DOHH2 (cell line): ENCODE results near the gene IFIH1.
A peak's percentile ranks its signal among the peaks of the same experiment; 100 is the strongest.

Experiments
- H3F3A ChIP-seq: fragments of 200-600 bp; sonication (generic), shearing (Covaris generic); 2 replicates; pipeline ENCODE4 v1.6.0; 2016; ENCODE audit warnings: antibody characterized with exemption, mild to moderate bottlenecking; ENCODE audit not compliant: control insufficient read depth, insufficient read depth
- H3K27ac ChIP-seq: fragments of 200-600 bp; sonication (generic); 2 replicates; pipeline ENCODE4 v1.5.1; 2014; ENCODE audit warnings: low read depth, mild to moderate bottlenecking, low read length, moderate library complexity
- H3K27me3 ChIP-seq: fragments of 200-600 bp; sonication (generic); 2 replicates; pipeline ENCODE4 v1.6.1; 2014; ENCODE audit warnings: mild to moderate bottlenecking, low read length, mixed read lengths; ENCODE audit not compliant: control insufficient read depth
- H3K36me3 ChIP-seq: fragments of 200-600 bp; sonication (generic); 2 replicates; pipeline ENCODE4 v1.6.1; 2014; ENCODE audit warnings: mild to moderate bottlenecking, low read length, moderate library complexity, mixed read lengths; ENCODE audit not compliant: control insufficient read depth
- H3K4me1 ChIP-seq: fragments of 200-600 bp; sonication (generic); 2 replicates; pipeline ENCODE4 v1.6.1; 2014; ENCODE audit warnings: mild to moderate bottlenecking, low read length, mixed read lengths; ENCODE audit not compliant: control insufficient read depth
- H3K4me2 ChIP-seq: fragments of 200-600 bp; sonication (generic); 2 replicates; pipeline ENCODE4 v1.6.0; 2014; ENCODE audit warnings: mild to moderate bottlenecking, low read length, moderate library complexity
- H3K4me3 ChIP-seq: fragments of 200-600 bp; sonication (generic); 2 replicates; pipeline ENCODE4 v1.5.1; 2014; ENCODE audit warnings: mild to moderate bottlenecking, low read length, mixed read lengths
- H3K79me2 ChIP-seq: fragments of 200-600 bp; sonication (generic); 2 replicates; pipeline ENCODE4 v1.6.1; 2014; ENCODE audit warnings: mild to moderate bottlenecking, low read length, mixed read lengths; ENCODE audit not compliant: control insufficient read depth
- H3K9me2 ChIP-seq: fragments of 200-600 bp; sonication (generic); replicated peaks from 2 replicates; pipeline ENCODE4 v1.6.1; 2014; ENCODE audit warnings: mild to moderate bottlenecking, low read length, mixed read lengths; ENCODE audit not compliant: control insufficient read depth
- H3K9me3 ChIP-seq: fragments of 200-600 bp; sonication (generic); 2 replicates; pipeline ENCODE4 v1.6.1; 2014; ENCODE audit warnings: antibody characterized with exemption, low read length, mixed read lengths; ENCODE audit not compliant: control insufficient read depth, insufficient read depth
- H4K20me1 ChIP-seq: fragments of 200-600 bp; sonication (generic); 2 replicates; pipeline ENCODE4 v1.6.0; 2014; ENCODE audit warnings: low read depth, mild to moderate bottlenecking, antibody characterized with exemption, low read length, moderate library complexity; ENCODE audit not compliant: control insufficient read depth, insufficient read depth
- EZH2phosphoT487 ChIP-seq: fragments of 200-600 bp; sonication (generic); IDR thresholded peaks from 2 replicates; pipeline ENCODE4 v1.6.1; 2017; ENCODE audit warnings: borderline replicate concordance, mild to moderate bottlenecking, antibody characterized with exemption, low read length, moderate library complexity, mixed read lengths
- TF ChIP-seq, protein P1 (sequence below): fragments of 200-600 bp; sonication (generic); IDR thresholded peaks from one replicate; pipeline ENCODE4 v1.5.1; 2014; ENCODE audit warnings: antibody characterized with exemption, mild to moderate bottlenecking, low read depth, low read length; ENCODE audit not compliant: poor library complexity, severe bottlenecking

Gene IFIH1

DNA sequence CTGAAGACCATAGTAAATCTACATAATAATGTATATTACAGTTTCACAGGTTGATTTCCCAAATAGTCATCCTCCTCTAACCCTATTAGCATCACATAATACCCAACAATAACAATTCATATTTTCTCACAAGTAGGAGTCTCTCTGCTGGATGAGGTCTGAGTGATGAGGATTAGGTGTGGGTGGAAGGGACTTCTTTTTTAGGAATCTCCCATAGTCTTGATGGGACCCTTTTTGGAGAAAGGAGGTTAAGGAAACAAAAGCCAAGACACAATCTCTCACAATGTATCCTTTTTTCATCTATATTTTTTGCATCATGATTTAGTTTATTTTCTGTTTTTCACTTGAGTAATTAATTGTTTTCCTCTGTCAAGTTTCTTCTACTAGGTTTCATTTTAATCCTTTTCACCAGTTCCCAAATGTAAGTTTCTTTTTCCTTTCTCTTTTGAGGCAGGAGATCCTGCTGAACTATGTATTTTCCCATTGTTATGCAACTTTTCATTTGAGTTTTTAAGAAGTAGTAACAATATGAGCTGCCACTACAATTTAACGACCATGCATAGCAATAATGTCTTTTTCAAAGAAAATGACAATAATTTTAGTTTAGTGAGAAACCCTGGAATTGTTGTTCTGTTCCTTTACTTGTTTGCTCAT is 2.5 kb upstream of the IFIH1 start:
- H3K79me2 ChIP-seq, result no peaks in the 10 kb centered on the region
- no peaks in the 10 kb centered on the region for H3K36me3 ChIP-seq
- no peaks in the 10 kb centered on the region for H3K9me3 ChIP-seq
- H3K27me3 ChIP-seq, result 0 out of 2 replicates have a peak, but pooled peaks cover 3% of the 10 kb centered on the region
- H4K20me1 ChIP-seq, result no peaks in the 10 kb centered on the region
- H3F3A ChIP-seq, result no peaks in the 10 kb centered on the region
- no peaks in the 10 kb centered on the region for H3K9me2 ChIP-seq
- peaks cover 18% of the 10 kb centered on the region for H3K4me1 ChIP-seq
- H3K4me2 ChIP-seq, result no peak overlapping the region
- TF ChIP-seq, protein P1, sequence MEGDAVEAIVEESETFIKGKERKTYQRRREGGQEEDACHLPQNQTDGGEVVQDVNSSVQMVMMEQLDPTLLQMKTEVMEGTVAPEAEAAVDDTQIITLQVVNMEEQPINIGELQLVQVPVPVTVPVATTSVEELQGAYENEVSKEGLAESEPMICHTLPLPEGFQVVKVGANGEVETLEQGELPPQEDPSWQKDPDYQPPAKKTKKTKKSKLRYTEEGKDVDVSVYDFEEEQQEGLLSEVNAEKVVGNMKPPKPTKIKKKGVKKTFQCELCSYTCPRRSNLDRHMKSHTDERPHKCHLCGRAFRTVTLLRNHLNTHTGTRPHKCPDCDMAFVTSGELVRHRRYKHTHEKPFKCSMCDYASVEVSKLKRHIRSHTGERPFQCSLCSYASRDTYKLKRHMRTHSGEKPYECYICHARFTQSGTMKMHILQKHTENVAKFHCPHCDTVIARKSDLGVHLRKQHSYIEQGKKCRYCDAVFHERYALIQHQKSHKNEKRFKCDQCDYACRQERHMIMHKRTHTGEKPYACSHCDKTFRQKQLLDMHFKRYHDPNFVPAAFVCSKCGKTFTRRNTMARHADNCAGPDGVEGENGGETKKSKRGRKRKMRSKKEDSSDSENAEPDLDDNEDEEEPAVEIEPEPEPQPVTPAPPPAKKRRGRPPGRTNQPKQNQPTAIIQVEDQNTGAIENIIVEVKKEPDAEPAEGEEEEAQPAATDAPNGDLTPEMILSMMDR, result no peak
- no peak for TF ChIP-seq EZH2phosphoT487
- no peak overlapping the region for H3K4me3 ChIP-seq
- no peak overlapping the region for H3K27ac ChIP-seq

DNA sequence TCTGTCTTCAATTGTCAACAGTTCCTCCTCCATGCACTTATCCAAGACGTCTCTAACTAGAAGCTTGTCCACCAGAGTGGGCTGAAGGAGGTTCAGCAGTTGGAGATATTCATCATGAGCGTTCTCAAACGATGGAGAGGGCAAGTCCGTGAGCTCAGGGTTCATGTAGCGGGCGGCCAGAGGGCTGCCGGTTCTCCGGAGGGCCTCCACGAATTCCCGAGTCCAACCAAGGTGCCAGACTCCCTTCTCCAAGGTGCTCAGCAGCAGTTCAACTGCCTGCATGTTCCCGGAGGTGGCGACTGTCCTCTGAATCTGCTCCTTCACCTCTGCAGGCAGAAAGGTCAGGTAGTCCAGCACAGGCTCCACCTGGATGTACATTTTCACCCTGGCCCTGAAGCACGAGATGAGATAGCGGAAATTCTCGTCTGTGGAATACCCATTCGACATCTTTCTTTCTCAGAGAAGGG is 590 bp downstream of the IFIH1 start:
- TF ChIP-seq EZH2phosphoT487, result no peak
- TF ChIP-seq, protein P1, result no peak
- H3F3A ChIP-seq, result no peaks in the 10 kb centered on the region
- peak overlapping the region; percentile 72 for H3K4me2 ChIP-seq
- no peaks in the 10 kb centered on the region for H3K9me3 ChIP-seq
- H3K27ac ChIP-seq, result no peak overlapping the region
- no peaks in the 10 kb centered on the region for H3K36me3 ChIP-seq
- H3K79me2 ChIP-seq, result no peaks in the 10 kb centered on the region
- peaks cover 6% of the 10 kb centered on the region; the same call in 1 of the 2 replicates for H3K27me3 ChIP-seq
- H3K4me3 ChIP-seq, result peak overlapping the region; percentile 74
- peaks cover 18% of the 10 kb centered on the region for H3K4me1 ChIP-seq
- H3K9me2 ChIP-seq, result no peaks in the 10 kb centered on the region
- H4K20me1 ChIP-seq, result no peaks in the 10 kb centered on the region

DNA sequence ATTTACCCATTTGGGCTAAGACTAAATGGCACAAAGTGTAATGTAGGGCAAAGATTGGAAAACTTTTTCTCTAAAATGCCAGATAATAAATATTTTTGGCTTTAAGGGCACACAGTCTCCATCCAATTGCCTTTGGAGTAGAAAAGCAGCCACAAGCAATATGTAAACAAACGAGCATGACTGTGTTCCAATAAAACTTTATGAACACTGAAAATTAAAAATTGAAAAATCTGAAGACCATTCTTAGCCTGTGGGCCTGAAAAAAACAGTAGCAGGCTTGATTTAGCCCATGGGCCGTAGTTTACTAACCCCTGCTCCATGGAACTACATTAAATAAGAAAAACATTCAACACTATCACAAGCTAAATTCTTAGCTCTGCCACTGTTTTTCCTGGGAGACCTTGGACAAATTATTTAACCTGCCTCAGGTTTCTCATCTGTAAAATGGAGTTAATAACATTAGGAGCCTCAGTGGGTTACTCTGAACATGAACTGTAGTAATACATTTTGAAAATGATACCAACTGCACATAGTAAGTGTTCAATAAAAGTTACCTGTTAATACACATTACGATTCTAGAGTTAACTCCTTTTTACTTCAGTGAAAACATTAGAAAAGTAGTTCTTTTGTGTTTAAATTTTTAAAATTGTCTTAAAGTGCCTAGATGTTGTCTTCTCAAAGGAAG is 1.3 kb downstream of the IFIH1 start:
- Histone ChIP-seq H3K9me3 (no peaks in the 10 kb centered on the region), H3K27me3 (peaks cover 6% of the 10 kb centered on the region; the same call in 1 of the 2 replicates), H3K4me2 (peak overlapping the region; percentile 72), H4K20me1 (no peaks in the 10 kb centered on the region), H3K9me2 (no peaks in the 10 kb centered on the region), H3K4me3 (peak overlapping the region; percentile 74), H3K36me3 (no peaks in the 10 kb centered on the region), H3K4me1 (peaks cover 18% of the 10 kb centered on the region), H3K27ac (no peak overlapping the region), H3K79me2 (no peaks in the 10 kb centered on the region), H3F3A (no peaks in the 10 kb centered on the region)
- TF ChIP-seq EZH2phosphoT487, result no peak
- TF ChIP-seq, protein P1, result no peak
